ENCODE results near the gene SARNP. TPM values are rescaled to one million over a fixed set of nuclear protein-coding genes. Genes with fewer than 3 reads are reported as not detected.

SARNP gene
- polyA plus RNA-seq, 1 experiment: 178 TPM

GRCh38 chr12:55723516-55724225 lies 93.9 kb downstream of the SARNP start:
- H3K4me3 ChIP-seq (ENCODE audit: low read depth, low read length): no peak overlapping the region
- H3K27me3 ChIP-seq (ENCODE audit: control insufficient read depth, insufficient read depth, low read length): no peaks in the 10 kb centered on the region
- ChIA-PET CTCF (no interaction called here), POLR2A (interaction anchor here (1.4 kb wide), 1 partner anchor 15 kb away, joined by 3 read pairs; no protein-coding TSS in a partner anchor)
- DNase-seq (ENCODE audit: low read depth, low spot score): no peak
- H3K27ac ChIP-seq (ENCODE audit: low read depth, low read length): peak overlapping the region; percentile 57
- no peak for TF ChIP-seq CTCF (IDR thresholded peaks at IDR 0.05; ENCODE audit: low read depth, low read length)
- no peaks in the 10 kb centered on the region; the same call in 1 of the 2 replicates for H3K9me3 ChIP-seq (ENCODE audit: control insufficient read depth, insufficient read depth, low read length)

- Histone ChIP-seq H3K27me3 (ENCODE audit: control insufficient read depth, insufficient read depth, low read length) (no peaks in the 10 kb centered on the region), H3K27ac (ENCODE audit: low read depth, low read length) (no peak overlapping the region), H3K9me3 (ENCODE audit: control insufficient read depth, insufficient read depth, low read length) (no peaks in the 10 kb centered on the region; the same call in 1 of the 2 replicates), H3K4me3 (ENCODE audit: low read depth, low read length) (no peak overlapping the region)
- ChIA-PET POLR2A (interaction anchor here (0.7 kb wide), 1 partner anchor 129 kb away, joined by 3 read pairs; no protein-coding TSS in a partner anchor), CTCF (no interaction called here)
- no peak for TF ChIP-seq CTCF (IDR thresholded peaks at IDR 0.05; ENCODE audit: low read depth, low read length)
- no peak for DNase-seq (ENCODE audit: low read depth, low spot score)
Measured at GRCh38 chr12:55722948-55723347, 94.6 kb downstream of the SARNP start.

- Histone ChIP-seq H3K9me3 (ENCODE audit: control insufficient read depth, insufficient read depth, low read length) (no peaks in the 10 kb centered on the region; the same call in 1 of the 2 replicates), H3K27me3 (ENCODE audit: control insufficient read depth, insufficient read depth, low read length) (no peaks in the 10 kb centered on the region), H3K27ac (ENCODE audit: low read depth, low read length) (peak overlapping the region; percentile 73), H3K4me3 (ENCODE audit: low read depth, low read length) (no peak overlapping the region)
- ChIA-PET POLR2A (interaction anchor here (3.2 kb wide), 1 partner anchor 8 kb away, joined by 17 read pairs; no protein-coding TSS in a partner anchor), CTCF (interaction anchor here (1.5 kb wide), 1 partner anchor 16 kb away, joined by 7 read pairs; no protein-coding TSS in a partner anchor)
- no peak for TF ChIP-seq CTCF (IDR thresholded peaks at IDR 0.05; ENCODE audit: low read depth, low read length)
- no peak for DNase-seq (ENCODE audit: low read depth, low spot score)
Measured at GRCh38 chr12:55721601-55722213, 95.8 kb downstream of the SARNP start.

GRCh38 chr12:55720894-55721444 lies 96.6 kb downstream of the SARNP start:
- peak; percentile 40; the same call in 1 of the 2 replicates for TF ChIP-seq CTCF (IDR thresholded peaks at IDR 0.05; ENCODE audit: low read depth, low read length)
- Histone ChIP-seq H3K27me3 (ENCODE audit: control insufficient read depth, insufficient read depth, low read length) (no peaks in the 10 kb centered on the region), H3K27ac (ENCODE audit: low read depth, low read length) (peak overlapping the region; percentile 73), H3K4me3 (ENCODE audit: low read depth, low read length) (0 out of 2 replicates have a peak overlapping the region, but pooled peaks have one; percentile 7), H3K9me3 (ENCODE audit: control insufficient read depth, insufficient read depth, low read length) (no peaks in the 10 kb centered on the region; the same call in 1 of the 2 replicates)
- DNase-seq (ENCODE audit: low read depth, low spot score): peak; percentile 70
- ChIA-PET POLR2A (interaction anchor here (0.5 to 3.2 kb wide), 2 partner anchors 9 to 348 kb away, joined by 7 to 17 read pairs; no protein-coding TSS in a partner anchor), CTCF (interaction anchor here (0.6 to 1.5 kb wide), 6 partner anchors 9 to 101 kb away, joined by 3 to 7 read pairs (median 4); partner anchors contain the start of gene CD63)

Measured in AG04450 (cell line).